ENCODE data around the gene FAM3D.

DNA sequence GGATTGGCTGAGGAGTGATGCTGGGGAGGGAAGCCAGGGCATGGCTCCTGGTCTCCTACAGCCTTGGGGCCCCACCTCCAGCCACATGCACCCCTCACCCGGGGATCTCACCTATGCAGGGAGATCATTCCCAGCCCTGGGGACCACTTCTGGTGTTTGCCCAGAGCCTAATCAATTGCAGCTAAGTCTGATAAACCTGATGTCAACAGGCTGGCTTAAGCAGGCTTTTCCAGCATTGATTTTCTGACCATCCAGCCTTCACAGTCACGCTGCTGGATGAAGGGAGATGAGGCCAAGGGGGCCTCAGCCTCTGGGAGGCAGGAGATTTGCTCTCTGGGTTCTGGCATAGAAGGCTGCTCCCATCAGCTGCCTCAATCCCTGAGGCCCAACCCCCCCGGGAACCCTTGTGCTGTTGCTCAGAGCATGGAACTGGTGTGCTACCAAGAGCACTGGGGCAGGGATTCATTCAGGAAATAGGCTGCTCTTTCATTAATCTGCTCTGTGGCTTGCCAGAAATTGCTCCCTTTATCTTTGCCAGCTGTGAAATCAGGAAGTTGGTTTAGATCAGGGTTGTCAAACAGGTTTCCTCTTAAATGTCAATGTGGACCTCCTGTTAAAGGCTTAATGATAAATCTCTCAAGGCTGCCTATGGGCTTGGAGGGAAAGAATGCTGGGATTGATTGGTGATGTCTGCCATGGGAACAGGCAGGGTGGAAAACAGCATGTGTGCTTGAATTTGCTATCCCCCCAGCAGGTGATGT is 19.0 kb downstream of the FAM3D start:
- TF ChIP-seq, protein P1, sequence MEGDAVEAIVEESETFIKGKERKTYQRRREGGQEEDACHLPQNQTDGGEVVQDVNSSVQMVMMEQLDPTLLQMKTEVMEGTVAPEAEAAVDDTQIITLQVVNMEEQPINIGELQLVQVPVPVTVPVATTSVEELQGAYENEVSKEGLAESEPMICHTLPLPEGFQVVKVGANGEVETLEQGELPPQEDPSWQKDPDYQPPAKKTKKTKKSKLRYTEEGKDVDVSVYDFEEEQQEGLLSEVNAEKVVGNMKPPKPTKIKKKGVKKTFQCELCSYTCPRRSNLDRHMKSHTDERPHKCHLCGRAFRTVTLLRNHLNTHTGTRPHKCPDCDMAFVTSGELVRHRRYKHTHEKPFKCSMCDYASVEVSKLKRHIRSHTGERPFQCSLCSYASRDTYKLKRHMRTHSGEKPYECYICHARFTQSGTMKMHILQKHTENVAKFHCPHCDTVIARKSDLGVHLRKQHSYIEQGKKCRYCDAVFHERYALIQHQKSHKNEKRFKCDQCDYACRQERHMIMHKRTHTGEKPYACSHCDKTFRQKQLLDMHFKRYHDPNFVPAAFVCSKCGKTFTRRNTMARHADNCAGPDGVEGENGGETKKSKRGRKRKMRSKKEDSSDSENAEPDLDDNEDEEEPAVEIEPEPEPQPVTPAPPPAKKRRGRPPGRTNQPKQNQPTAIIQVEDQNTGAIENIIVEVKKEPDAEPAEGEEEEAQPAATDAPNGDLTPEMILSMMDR (IDR thresholded peaks at IDR 0.05): no peak
- no peak for TF ChIP-seq POLR2A (IDR thresholded peaks at IDR 0.05)
